ENCODE measurements around the gene FFAR2.

The FFAR2 gene

GRCh38 chr19:35445826-35446593 is 2.0 kb upstream of the FFAR2 start:
- no peak overlapping the region for H3K4me3 ChIP-seq (ENCODE audit: low read depth, low read length)
- no peak for TF ChIP-seq CTCF (IDR thresholded peaks at IDR 0.05; ENCODE audit: low read depth, low read length)

- H3K4me3 ChIP-seq (ENCODE audit: low read depth, low read length) = no peak overlapping the region
- TF ChIP-seq CTCF (IDR thresholded peaks at IDR 0.05; ENCODE audit: low read depth, low read length) = no peak
These were observed 1.4 kb downstream of the FFAR2 start for GRCh38 chr19:35449359-35450043.

- TF ChIP-seq CTCF (IDR thresholded peaks at IDR 0.05; ENCODE audit: low read depth, low read length) = no peak
- no peak overlapping the region for H3K4me3 ChIP-seq (ENCODE audit: low read depth, low read length)
These were observed 3.5 kb downstream of the FFAR2 start for GRCh38 chr19:35451338-35452096.

GRCh38 chr19:35454663-35455062 is 6.6 kb downstream of the FFAR2 start:
- no peak for TF ChIP-seq CTCF (IDR thresholded peaks at IDR 0.05; ENCODE audit: low read depth, low read length)
- no peak overlapping the region for H3K4me3 ChIP-seq (ENCODE audit: low read depth, low read length)

- no peak for TF ChIP-seq CTCF (IDR thresholded peaks at IDR 0.05; ENCODE audit: low read depth, low read length)
- no peak overlapping the region for H3K4me3 ChIP-seq (ENCODE audit: low read depth, low read length)
These were observed 7.7 kb downstream of the FFAR2 start for GRCh38 chr19:35455616-35456201.

GRCh38 chr19:35457173-35457572 is 9.1 kb downstream of the FFAR2 start:
- H3K4me3 ChIP-seq (ENCODE audit: low read depth, low read length) = no peak overlapping the region
- no peak for TF ChIP-seq CTCF (IDR thresholded peaks at IDR 0.05; ENCODE audit: low read depth, low read length)

Data from WI38 (cell line).